ENCODE results near the gene GTF2F1.
"Not testable (repeated sequence)": the region's sequence is repeated elsewhere in the genome, so short reads cannot be mapped to it uniquely, and the experiment has no call there.

The GTF2F1 gene

DNA sequence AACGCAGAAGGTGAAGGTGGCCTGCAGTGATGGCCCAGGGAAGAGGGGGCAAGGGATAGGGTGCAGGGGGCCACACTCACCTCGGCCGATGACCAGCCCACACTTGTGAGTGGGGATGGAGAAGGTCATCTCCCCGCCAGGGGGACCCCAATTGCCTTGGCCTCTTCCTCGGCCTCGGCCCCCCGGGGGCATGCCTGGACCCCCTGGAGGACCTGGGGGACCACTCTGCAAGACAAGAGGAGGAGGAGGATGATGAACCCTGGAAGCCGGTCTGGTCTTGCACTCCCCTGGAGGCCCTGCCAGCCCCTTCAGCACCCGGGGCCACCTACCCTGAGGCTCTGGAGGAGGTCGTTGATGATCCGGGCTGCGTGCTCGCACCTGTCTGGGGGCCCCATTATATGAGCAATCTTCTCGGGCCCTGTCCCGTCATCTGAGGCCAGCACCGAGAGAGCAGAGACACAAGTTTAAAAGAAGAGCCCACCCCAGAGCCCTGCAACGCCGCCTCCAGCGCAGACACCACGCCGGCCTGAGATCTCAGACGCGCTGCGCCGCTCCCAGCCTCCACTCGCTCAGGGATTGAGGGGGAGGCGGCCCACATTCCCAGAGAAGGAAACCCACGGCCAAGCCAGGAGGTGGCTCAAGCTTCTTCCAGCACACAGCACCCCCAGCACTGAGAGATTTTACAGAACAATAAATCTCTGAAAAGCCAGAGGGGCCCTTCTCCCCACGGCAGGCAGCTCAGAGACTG lies 23.9 kb upstream of the GTF2F1 start:
- no peak for DNase-seq

DNA sequence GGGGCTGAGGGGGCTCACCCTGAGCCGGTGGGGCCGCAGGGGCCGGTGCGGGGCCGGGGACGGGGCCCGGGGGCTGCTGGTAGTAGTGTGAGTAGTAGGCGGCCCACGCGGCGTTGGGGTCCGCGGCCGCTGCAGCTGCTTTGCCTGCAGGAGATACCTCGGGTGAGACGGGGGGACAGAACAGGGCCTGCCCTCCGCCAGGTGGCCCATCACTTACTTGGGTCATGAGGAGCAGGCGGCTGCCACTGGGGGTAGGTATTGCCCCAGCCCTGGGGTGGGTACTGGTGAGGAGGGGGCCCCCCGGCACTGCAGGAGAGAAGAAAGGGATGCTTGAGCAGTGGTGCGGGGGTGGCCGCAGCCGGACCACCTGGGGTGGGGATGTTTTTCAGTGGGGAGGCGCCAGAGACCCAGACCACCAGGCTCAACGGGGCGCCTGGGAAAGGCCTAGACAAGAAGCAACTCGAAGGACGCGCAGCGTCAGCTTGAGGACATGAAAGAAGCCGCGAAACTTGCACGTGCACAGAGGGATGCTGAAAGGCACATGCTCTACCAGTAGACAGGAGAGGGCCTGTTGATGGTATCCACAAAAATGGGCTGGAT lies 22.7 kb upstream of the GTF2F1 start:
- no peak for DNase-seq

DNA sequence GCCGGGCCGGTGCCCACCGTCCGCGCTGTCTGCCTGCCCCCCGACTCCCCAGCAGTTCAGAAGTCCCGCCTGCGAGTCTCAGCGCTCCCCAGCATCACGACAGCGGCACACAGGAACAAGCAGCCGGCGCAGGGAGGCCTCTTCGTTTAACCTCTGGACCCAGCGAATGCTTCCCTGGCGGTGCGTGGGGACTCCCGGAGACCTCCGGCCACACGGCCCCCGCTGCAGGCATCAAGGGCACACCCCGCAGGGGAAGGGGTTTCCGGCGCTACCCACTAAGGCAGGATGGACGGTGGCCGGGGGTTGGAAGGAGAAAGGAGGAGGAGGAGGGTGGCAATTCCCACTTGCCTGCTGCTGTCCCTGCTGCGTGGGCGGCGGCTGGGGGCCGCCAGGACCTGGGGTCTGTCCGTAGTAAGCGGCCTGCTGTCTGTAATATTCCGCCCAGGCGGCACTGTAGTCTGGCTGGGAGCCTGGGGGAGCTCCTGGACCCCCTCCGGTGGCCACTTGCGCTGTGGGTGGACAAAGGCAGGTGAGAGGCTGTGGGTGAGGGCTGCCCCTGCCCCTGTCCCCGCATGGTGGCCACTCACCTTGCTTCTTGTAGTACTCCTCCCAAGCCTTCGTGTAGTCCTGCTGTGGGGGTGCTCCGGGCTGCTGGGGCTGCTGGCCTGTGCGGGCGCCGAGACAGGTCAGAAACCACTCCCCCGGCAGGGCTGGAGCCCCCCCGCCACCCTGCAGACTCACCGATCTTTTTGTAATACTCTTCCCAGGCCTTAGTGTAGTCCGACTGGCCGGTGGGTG lies 22.0 kb upstream of the GTF2F1 start:
- DNase-seq = no peak

DNA sequence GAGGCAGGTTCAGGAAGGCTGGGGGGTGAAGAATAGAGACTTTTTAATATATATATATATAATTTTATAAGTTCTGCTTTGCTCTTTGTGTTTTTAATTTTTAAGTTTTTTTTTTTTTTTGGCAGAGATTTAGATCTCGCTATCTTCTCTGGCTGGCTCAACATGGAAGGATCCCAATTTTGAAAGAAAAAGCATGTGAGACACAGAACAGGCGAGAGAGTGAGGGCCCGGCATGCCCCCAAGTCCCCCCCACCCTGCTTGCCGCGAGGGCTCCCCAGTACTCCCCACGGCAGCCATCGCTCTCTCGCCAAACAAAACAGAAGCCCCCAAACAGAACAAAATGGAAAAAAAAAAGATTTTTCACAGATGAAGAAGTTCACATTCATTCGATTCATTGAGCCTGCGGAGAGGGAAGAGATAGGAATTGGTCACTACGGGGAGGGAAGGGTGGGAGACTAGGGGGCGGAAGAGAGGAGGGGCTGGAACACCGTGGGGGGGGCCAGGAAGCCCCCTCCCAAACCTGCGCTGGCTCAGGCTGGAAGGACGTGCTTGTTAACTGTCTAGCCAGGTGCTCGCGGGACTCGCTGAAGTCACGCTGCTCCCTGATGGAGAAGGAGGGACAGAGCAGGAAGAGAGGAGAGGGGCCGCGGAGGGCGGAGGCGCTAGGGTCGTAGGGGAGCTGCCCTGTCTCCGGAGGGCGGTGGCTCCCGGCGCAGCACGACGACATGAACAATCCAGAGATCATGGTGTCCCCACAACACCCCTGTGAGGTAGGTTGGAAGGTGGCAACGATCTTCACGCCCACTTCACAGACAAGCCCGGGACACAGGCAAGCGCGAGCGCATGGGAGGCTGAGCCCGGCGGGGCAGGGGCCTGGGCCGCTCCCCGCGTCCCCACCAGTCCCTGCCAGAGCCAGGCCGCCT lies 21.0 kb upstream of the GTF2F1 start:
- no peak for DNase-seq

DNA sequence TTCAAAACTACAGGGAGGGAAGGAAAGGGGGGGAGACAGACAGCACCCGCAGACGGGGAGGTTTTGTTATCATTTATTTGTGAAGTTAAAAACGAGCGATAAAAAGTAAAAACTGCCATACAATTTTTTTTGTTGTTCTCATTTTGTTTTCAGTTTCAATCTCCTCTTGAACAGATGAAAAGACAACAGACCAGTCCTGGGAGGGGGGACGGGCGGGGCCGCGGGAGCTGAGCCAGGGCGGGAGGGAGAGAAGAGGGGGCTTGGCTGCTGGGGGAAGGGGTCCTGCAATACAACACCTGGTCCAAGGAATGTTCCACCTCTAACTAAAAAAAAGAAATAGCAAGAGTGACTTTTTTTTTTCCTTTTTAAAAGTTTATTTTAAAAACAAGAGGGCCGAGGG lies 20.3 kb upstream of the GTF2F1 start:
- no peak for DNase-seq

DNA sequence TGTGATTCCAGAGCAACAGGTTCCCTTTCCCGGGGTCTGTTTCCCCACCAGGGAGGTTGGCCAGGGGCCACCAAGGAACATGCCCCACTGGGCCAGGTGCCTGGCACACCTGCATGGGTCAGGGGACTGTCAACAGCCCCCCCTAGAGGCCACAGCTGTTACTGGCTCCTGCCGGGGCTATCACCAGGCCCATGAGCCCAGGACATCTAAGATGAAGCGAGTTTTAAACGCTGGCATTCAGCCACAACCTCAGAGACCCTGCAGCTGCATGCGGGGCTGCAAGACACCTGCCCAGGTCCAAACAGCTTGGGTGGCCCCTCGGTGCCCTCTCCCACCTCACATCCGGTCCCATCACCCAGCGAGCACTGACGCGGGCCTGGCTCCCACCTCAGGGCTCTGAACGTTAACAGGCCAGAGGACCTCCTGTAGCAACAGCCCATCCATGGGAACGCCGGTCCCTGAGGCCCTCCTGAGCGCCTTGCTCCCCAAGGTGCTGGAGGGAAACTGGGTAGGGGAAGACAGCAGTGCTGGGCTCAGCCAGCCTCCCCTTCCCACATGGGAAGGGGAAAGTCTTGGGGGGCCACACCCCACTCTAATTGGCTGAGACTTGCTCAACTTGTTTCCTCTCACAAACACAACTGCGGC lies 19.6 kb upstream of the GTF2F1 start:
- DNase-seq = no peak

DNA sequence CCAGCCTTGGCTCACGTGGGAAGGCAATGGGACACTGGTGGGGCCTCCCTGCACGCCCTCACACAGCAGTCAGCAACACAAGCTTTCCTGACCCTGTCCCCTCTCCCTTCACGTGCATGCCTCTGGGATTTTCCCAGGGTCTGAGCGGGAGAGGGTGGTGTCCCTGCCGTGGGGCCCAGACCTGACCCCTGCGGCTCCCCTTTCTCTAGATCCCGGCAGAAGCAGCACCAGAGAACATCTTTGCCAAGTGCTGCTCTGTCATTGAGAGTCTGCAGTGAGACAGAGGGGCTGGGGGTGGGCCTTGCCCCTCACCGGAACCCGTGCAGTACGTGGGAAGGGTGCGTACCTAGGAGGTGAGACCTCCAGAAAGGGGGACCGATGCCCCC lies 19.1 kb upstream of the GTF2F1 start:
- no peak for DNase-seq

DNA sequence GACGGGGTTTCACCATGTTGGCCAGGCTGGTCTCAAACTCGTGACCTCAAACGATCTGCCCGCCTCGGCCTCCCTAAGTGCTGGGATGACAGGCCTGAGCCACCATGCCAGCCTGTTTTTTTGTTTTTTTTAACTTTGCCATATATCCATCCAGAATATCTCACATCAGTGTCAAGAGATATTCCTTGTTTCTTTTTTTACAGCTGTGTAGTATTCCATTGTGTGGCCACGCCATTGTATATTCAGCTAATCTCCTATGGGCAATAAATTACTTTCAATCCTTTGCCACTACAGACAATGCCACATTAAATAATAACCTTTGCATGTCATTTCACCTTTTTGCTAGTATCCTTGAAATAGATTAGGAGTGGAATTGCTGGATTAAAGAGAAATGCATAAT lies 16.4 kb upstream of the GTF2F1 start:
- no peak for DNase-seq

DNA sequence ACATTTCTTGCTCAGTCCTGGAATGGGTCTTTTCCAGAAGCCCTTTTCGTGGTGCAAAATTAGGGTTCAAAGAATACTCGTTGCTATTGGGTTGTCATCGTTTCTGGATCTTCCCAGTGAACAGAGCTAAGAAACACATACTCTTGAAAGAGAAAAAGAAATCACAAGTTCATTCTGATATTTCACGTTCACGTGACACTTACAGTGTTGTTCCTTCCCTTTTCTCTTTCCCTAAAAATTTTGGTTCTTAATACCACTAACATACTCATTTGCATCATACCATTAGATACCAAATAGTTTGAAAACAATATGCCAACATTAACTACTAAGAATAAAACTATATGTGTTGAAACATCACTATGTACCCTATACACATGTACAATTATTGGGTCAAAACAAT lies 13.4 kb upstream of the GTF2F1 start:
- no peak for DNase-seq

DNA sequence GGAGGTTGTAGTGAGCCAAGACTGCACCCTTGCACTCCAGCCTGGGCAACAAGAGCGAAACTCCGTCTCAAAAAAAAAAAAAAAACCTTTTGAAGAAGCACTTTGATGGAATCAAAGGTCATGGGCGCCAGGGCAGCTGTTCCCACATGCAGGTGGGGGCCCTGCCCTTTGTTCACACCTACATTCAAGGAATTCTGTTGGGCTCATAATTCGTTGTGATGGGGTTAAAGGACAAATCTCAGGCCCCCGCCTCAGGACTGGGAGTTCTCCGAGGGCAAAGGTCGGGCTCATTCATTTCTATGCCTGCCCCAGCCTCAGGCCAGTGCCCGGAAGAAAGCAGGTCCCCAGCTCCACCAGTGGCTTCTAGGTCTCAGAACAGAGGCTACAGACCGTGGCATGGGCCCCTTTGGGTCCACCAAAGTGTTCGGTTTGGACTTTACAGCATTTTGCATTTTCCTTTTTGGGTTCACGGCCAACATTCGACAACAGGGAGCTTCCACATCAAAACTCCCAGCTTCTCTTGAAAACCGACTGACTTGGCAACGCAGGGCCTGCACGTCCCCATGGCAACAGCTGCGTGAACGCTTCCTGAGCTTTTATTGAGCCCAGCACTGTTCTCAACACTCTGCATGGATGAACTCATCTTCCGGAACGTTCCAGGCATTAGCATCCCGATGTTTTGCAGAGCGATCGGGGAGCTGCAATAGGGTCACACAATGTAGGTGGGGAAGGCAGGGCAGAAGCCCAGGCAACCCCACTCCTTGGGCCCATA lies 10.1 kb upstream of the GTF2F1 start:
- DNase-seq = no peak

DNA sequence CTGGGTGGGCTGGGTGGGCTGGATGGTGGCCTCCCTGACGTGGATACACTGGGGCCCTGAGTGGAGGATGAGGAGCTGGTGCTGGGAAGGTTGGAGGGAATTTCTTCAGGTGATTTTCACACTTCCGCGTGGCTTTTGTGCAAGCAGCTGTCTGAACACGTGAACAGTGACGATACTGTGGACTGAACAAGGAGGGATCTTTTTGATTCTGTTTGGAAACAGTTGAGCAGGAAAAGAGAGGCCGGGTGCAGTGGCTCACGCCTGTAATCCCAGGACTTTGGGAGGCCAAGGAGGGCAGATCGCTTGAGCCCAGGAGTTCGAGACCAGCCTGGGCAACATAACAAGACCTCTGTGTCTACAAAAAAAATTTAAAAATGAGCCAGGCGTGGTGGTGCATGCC lies 9.1 kb upstream of the GTF2F1 start:
- no peak for DNase-seq

DNA sequence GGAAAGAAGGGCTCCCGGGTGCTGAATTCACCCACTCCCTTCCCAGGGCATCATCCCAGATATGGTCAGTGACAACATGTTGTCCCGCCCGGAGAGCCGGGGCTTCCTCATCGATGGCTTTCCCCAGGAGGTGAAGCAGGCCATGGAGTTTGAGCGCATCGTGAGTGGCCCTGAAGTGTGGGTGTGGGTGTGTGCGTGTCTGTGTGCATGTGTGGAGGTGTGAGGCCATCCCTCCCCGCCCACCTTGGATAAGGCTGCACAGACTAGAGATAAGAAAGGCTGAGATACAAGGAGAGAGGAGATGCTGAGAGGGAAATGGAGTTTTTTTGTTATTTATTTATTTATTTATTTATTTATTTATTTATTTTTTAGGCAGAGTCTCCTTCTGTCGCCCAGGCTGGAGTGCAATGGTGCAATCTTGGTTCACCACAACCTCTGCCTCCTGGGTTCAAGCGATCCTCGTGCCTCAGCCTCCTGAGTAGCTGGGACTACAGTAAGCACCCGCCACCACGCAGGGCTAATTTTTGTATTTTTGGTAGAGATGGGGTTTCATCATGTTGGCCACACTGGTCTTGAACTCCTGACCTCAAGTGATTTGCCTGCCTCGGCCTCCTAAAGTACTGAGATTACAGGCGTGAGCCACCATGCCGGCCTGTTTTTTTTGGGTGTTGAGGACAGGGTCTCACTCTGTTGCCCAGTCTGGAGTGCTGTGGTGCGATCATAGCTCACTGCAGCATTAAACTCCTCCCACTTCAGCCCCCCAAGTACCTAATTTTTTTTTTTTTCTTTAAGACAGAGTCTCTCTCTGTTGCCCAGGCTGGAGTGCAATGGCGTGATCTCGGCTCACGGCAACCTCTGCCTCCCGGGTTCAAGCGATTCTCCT lies 7.3 kb upstream of the GTF2F1 start:
- not testable (repeated sequence) for DNase-seq

DNA sequence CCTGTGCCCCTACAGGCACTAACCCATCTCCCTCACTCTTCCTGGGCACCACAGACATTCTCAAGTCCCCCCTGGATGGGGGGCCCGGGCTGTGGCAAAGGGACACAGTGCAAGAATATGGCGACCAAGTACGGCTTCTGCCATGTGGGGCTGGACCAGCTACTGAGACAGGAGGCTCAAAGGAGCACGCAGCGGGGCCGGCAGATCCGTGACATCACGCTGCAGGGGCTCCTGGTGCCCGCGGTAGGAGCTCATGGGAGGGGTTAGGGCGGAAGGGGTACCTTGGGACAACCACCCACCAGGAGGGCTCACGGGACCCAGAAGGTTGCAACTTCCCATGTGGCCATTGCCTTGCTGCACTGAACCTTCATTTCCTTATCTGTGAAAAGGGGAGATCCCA lies 3.3 kb upstream of the GTF2F1 start:
- DNase-seq = no peak

DNA sequence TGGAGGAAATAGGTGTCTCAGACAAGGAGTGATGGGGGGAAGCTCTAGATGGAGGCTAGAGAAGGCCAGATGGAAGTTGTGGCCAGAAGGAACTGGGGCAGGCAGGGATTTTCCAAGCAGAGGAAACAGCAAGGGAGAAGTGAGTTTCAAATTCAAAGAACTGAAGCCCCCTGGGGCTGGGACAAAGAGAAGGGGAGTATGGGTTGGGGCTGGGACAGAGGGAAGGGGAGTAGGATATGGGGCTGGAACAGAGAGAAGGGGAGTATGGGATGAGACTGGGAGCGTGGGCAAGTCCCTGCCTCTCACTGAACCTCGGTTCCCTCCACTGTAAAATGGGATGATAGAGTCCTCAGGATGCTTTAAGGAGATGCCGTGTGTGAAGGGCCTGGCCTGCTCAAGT lies 1.9 kb upstream of the GTF2F1 start:
- DNase-seq = no peak

DNA sequence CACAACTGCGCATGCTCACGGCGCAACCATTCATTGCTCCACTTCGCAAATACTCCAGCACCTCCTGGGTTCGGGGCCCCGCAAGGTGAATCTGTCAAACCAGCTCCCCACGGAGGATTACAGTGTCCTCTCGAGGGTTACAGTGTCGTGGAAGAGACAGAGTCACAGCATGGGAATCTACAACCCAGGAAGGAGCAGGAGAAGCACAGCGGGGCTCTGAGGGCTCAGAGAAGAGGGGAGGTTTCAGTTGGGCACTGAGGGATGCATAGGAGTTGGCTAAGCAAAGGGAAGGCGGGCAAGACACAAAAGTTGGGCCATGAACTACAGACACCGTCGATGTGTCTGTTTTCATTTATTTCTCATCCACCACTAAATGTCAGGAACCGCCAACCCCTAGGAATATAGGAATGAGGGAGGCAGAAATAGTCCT lies 1.0 kb upstream of the GTF2F1 start:
- no peak for DNase-seq

DNA sequence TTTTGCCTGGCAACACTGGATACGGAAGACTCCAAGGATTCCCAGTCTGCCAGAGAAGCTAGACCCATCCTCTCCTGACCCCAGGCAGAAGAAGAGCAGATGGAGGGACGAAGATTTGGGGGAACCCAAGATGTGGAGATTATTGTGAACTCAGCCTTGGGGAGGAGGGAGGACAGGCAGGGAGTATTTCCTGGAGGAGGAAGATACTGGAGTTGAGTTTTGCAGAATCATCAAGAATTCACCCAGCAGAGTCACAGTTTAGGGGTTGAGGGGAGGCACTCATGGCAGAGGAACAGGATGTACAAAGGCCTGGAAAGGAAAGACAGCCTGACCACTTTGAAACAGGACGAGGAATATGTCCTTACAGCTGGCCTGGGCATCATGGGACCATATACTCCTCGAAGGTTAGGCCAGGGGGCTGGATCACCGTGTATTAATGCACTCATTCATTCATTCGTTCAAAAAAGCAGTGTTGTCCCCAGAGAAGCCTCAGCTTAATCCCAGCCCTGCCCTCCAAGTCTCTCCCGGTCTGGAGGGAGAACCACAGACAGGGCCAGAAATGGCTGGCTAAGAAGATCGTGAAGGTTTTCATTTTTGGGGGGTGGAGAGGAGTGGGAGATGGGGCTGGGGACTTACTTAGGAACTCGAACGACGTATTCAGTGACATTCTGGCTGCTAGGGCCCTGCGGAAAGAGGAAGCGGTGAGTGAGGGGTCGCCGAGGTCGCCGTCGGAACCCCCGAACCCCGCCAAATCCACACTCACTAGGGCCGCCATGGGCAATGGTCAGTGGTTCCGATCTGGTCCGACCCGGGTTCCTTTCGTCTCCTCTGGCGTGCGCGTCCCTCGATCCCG lies 517 bp downstream of the GTF2F1 start:
- DNase-seq = no peak

DNA sequence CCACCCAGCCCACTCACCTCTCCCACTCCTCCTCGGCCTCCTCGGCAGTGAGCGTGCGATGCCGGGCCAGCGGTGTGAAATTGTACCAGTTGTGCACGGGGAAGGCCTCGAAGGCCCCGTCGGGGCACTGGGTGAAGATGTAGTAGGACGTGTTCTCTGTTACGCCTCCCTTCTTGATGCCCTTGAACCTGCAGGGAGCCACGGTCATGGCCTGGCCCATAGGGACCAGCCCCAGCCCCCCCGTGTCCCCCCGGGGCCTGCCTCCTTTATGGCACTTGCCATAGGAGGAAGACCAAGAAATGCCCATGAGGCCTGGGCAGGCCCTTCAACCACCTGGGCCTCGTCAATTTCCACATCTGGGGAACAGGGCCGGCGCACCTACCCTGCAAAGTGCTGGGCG lies 5.6 kb downstream of the GTF2F1 start:
- no peak for DNase-seq

DNA sequence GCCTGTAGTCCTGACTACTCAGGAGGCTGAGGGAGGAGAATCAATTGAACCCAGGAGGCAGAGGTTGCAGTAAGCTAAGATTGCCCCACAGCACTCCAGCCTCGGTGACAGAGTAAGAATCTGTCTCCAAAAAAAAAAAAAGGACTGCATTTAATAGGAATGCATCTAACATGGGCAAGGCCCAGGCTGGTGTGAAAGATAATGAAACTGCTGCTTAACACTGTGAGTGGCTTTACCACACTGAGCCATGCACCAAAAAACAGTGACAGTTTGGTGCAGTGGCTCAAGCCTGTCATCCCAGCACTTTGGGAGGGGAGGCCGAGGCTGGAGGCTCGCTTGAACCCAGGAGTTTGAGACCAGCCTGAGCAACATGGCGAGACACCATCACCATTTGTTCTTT lies 8.6 kb downstream of the GTF2F1 start:
- DNase-seq = no peak

DNA sequence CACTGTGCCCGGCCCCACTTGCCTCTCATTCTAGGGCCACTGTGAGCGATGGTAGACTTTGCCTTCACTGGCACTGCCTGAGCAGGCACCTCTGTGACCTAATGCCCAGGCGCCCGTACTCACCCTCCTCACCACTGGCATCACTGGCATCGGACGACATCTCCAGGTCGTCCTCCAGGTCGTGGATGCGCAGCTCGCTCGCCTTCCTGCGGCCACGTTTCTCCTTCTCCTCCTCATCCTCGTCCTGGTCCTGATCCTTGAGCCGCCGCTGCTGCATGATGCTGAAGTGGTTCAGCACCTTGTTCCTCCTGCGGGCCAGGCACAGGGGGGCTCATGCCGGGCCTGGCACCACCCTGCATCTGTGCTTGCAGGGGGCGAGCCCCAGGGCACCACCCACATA lies 9.8 kb downstream of the GTF2F1 start:
- no peak for DNase-seq

Data from T1000 (cell line).